Fibroblast of lung (primary cell): ENCODE data around the gene SEMA5B.

Source experiments
- CTCF ChIP-seq, 2 donors: IDR thresholded peaks in 1 of 2; conservative IDR thresholded peaks in 1 of 2; 1 replicate in 1 of 2; 2 replicates in 1 of 2; pipeline ENCODE4 v1.5.1; 2011 to 2012; ENCODE audit warnings: low read length in 2 of 2, control low read depth in 1 of 2, inconsistent platforms in 1 of 2, low read depth in 1 of 2, mild to moderate bottlenecking in 1 of 2
- EZH2 ChIP-seq: IDR thresholded peaks from 2 replicates; pipeline ENCODE4 v1.5.1; 2012; ENCODE audit warnings: low read length, control low read depth, mild to moderate bottlenecking; ENCODE audit errors: missing control alignments

DNA sequence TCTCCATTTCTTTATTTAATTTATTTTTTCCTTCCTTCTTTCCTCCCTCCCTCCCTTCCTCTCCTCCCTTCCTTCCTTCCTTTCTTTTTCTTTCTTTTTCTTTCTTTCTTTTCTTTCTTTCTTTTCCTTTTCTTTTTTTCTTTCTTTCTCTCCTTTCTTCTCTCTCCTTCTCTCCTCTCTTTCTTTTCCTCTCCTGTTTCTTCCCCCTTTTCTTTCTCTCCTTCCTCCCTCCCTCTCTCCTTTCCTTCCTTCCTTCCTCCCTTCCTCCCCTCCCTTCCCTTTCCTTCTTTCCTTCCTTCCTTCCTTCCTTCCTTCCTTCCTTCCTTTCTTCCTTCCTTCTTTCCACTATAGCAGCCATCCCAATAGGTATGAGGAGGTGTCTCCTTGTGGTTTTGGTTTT lies 32.5 kb upstream of the SEMA5B start:
- TF ChIP-seq CTCF (conservative IDR thresholded peaks at IDR 0.05 in 1 of 2, IDR thresholded peaks at IDR 0.05 in 1 of 2; ENCODE audit: low read depth in 1 of 2, low read length in 2 of 2) (no peak), EZH2 (no peak)
